HepG2 (cell line): ENCODE measurements around the gene PFAS. TPM values are rescaled to one million over a fixed set of nuclear protein-coding genes. Genes with fewer than 3 reads are reported as not detected.

Source experiments
- ARID4A ChIP-seq: sonication (generic); formaldehyde crosslinking; IDR thresholded peaks from 2 replicates; pipeline ENCODE4 v1.5.0; 2020; ENCODE audit warnings: mild to moderate bottlenecking, missing genetic modification reagents, borderline replicate concordance
- BCL6 ChIP-seq: IDR thresholded peaks from 2 replicates; pipeline ENCODE4 v1.6.1; 2016; ENCODE audit warnings: missing genetic modification reagents, missing compliant biosample characterization
- DPF2 ChIP-seq: sonication (generic); formaldehyde crosslinking; IDR thresholded peaks from 2 replicates; pipeline ENCODE4 v1.4.0; 2020; ENCODE audit warnings: mild to moderate bottlenecking, low read depth, missing genetic modification reagents, borderline replicate concordance
- ERF ChIP-seq: IDR thresholded peaks from 2 replicates; pipeline ENCODE4 v1.6.1; 2018; ENCODE audit warnings: missing biosample characterization, missing genetic modification reagents
- FOSL2 ChIP-seq: sonication (generic); formaldehyde crosslinking; IDR thresholded peaks from 2 replicates; pipeline ENCODE4 v1.4.0; 2020; ENCODE audit warnings: missing genetic modification reagents
- GATAD1 ChIP-seq: IDR thresholded peaks from 2 replicates; pipeline ENCODE4 v1.6.1; 2016; ENCODE audit warnings: missing genetic modification reagents, missing compliant biosample characterization
- IKZF5 ChIP-seq: IDR thresholded peaks from 2 replicates; pipeline ENCODE4 v1.6.1; 2018; ENCODE audit warnings: missing genetic modification reagents, mild to moderate bottlenecking, missing compliant biosample characterization
- IRF2 ChIP-seq: IDR thresholded peaks from 2 replicates; pipeline ENCODE4 v1.6.1; 2018; ENCODE audit warnings: missing genetic modification reagents, missing compliant biosample characterization
- MAF1 ChIP-seq: sonication (generic); formaldehyde crosslinking; IDR thresholded peaks from 2 replicates; pipeline ENCODE4 v1.5.0; 2020; ENCODE audit warnings: missing genetic modification reagents, borderline replicate concordance
- MLLT10 ChIP-seq: sonication (generic); formaldehyde crosslinking; IDR thresholded peaks from 2 replicates; pipeline ENCODE4 v1.4.0; 2020; ENCODE audit warnings: missing genetic modification reagents
- RAD21 ChIP-seq: fragments of 450-650 bp; formaldehyde crosslinking; IDR thresholded peaks from 2 replicates; pipeline ENCODE4 v1.5.0; 2020; ENCODE audit warnings: mild to moderate bottlenecking
- WIZ ChIP-seq: sonication (generic); formaldehyde crosslinking; IDR thresholded peaks from 2 replicates; pipeline ENCODE4 v1.5.1; 2020; ENCODE audit warnings: mild to moderate bottlenecking, missing genetic modification reagents
- ZBTB25 ChIP-seq: IDR thresholded peaks from 2 replicates; pipeline ENCODE4 v1.6.1; 2018; ENCODE audit warnings: missing genetic modification reagents
- ZBTB39 ChIP-seq: sonication (generic); formaldehyde crosslinking; IDR thresholded peaks from 2 replicates; pipeline ENCODE4 v1.5.0; 2020; ENCODE audit warnings: missing genetic modification reagents
- ZNF543 ChIP-seq: sonication (generic); formaldehyde crosslinking; IDR thresholded peaks from 2 replicates; pipeline ENCODE4 v1.4.0; 2020; ENCODE audit warnings: mild to moderate bottlenecking, missing genetic modification reagents
- ZNF547 ChIP-seq: sonication (generic); formaldehyde crosslinking; IDR thresholded peaks from 2 replicates; pipeline ENCODE4 v1.5.1; 2020; ENCODE audit warnings: mild to moderate bottlenecking, missing genetic modification reagents
- ZNF605 ChIP-seq: sonication (generic); formaldehyde crosslinking; IDR thresholded peaks from 2 replicates; pipeline ENCODE4 v1.8.0; 2022; ENCODE audit warnings: mild to moderate bottlenecking, missing genetic modification reagents
- ZNF709 ChIP-seq: sonication (generic); formaldehyde crosslinking; IDR thresholded peaks from 2 replicates; pipeline ENCODE4 v1.5.0; 2020; ENCODE audit warnings: mild to moderate bottlenecking, missing genetic modification reagents
- ZNF724P ChIP-seq: sonication (generic); formaldehyde crosslinking; IDR thresholded peaks from 2 replicates; pipeline ENCODE4 v1.8.0; 2022; ENCODE audit warnings: missing genetic modification reagents, borderline replicate concordance
- ZSCAN29 ChIP-seq: sonication (generic); formaldehyde crosslinking; conservative IDR thresholded peaks from 2 replicates; pipeline ENCODE4 v1.4.0; 2020; ENCODE audit warnings: mild to moderate bottlenecking, missing genetic modification reagents
- polyA plus RNA-seq, 8 experiments: library from polyadenylated mRNA; depleted of rRNA in 3 of 8; stranded (reverse) in 7 of 8; unstranded in 1 of 8; fragments of >200 nt; fragmentation: Illumina TruSeq in 4 of 8; extraction: Trizol in 4 of 8; gene quantifications; 2 replicates each; pipeline versions ENCODE4 v1.2.1 to v1.2.3, GENCODE V29; 2011 to 2016; ENCODE audit warnings: low read depth in 4 of 8, missing spikeins in 1 of 8, mixed read lengths in 1 of 8; ENCODE audit not compliant: insufficient read depth in 1 of 8
- total RNA-seq, 5 experiments: library from RNA; depleted of rRNA; stranded (reverse); fragments of >200 nt; fragmentation: Illumina TruSeq; extraction: Trizol; gene quantifications; 2 replicates each; pipeline ENCODE4 v1.2.3, GENCODE V29; 2016; ENCODE audit warnings: low read depth in 1 of 5
- TF ChIP-seq, protein P1 (sequence below): IDR thresholded peaks from 2 replicates; pipeline ENCODE4 v1.6.1; 2016; ENCODE audit warnings: missing compliant biosample characterization, missing genetic modification reagents, borderline replicate concordance

Gene PFAS
- total and polyA plus RNA-seq, 2 of the 13 experiments (the other 11 are each of a cell fraction or from before 2014, with no cell fraction given) = 49.4 to 58.2 TPM

DNA sequence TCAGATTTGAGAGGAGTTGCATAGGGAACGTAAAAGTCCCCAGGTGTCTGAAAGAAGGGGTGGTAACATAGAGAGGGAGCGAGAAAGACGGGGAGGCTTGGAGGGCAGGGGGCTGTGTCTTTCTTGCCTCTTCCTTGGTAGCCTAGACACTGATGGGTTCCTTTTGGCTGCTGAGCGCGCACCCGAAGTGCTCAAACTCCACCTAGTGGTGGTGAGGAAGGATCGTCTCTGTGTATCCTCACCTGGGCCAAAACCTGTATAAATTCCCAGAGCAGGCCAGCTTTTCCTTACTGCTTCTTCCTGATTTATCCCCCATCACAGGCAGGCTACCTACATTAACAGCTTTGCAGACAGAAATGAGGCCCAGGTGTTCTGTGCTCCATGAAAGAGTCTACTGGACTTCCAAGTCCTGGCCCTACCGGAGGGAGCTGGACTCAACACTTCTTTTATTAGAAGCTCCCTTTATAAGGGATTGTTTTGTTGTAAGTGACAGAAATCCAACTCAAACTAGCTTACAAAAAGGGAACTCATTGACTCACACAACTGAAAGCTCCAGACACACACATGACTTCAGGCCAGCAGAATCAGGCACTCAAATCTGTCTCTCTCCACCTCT is 51.6 kb downstream of the PFAS start (continued):
- no peak for TF ChIP-seq ZBTB39 (CRISPR knock-in tag)
- TF ChIP-seq MAF1 (CRISPR knock-in tag) = no peak
- no peak for TF ChIP-seq ZNF605 (CRISPR knock-in tag)
- TF ChIP-seq WIZ (CRISPR knock-in tag) = no peak
- no peak for TF ChIP-seq ZNF709 (CRISPR knock-in tag)
- peak; percentile 57; the same call in 1 of the 2 replicates for TF ChIP-seq IRF2
- no peak for TF ChIP-seq MLLT10
- no peak for TF ChIP-seq BCL6 (CRISPR knock-in tag)
- TF ChIP-seq, protein P1, sequence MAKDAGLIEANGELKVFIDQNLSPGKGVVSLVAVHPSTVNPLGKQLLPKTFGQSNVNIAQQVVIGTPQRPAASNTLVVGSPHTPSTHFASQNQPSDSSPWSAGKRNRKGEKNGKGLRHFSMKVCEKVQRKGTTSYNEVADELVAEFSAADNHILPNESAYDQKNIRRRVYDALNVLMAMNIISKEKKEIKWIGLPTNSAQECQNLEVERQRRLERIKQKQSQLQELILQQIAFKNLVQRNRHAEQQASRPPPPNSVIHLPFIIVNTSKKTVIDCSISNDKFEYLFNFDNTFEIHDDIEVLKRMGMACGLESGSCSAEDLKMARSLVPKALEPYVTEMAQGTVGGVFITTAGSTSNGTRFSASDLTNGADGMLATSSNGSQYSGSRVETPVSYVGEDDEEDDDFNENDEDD (CRISPR knock-in tag) = peak; percentile 28; the same call in 1 of the 2 replicates
- TF ChIP-seq RAD21 (CRISPR knock-in tag) = peak; percentile 84
- TF ChIP-seq FOSL2 (CRISPR knock-in tag) = 0 out of 2 replicates have a peak, but pooled peaks have one; percentile 6
- no peak for TF ChIP-seq ZNF724P (CRISPR knock-in tag)
- TF ChIP-seq ZNF547 (CRISPR knock-in tag) = 0 out of 2 replicates have a peak, but pooled peaks have one; percentile 26
- TF ChIP-seq ZSCAN29 (CRISPR knock-in tag) = no peak
- no peak for TF ChIP-seq DPF2 (CRISPR knock-in tag)
- TF ChIP-seq ARID4A (CRISPR knock-in tag) = peak; percentile 41; the same call in 1 of the 2 replicates
- TF ChIP-seq ERF (CRISPR knock-in tag) = peak; percentile 57; the same call in 1 of the 2 replicates
- peak; percentile 47 for TF ChIP-seq GATAD1 (CRISPR knock-in tag)
- no peak for TF ChIP-seq ZNF543
- no peak for TF ChIP-seq ZBTB25 (CRISPR knock-in tag)
- peak; percentile 63; the same call in 1 of the 2 replicates for TF ChIP-seq IKZF5 (CRISPR knock-in tag)
